Liver (tissue), 3 donors: ENCODE measurements around the gene MTSS2.

Experiments used
- CTCF ChIP-seq: fragments of 150-350 bp; IDR thresholded peaks from 2 replicates; pipeline ENCODE4 v1.5.1; 2017; ENCODE audit warnings: improper control_type of control experiment, low read depth, low read length; ENCODE audit not compliant: missing input control
- EGR1 ChIP-seq, 2 donors: IDR thresholded peaks; 2 replicates each; pipeline ENCODE4 v1.6.1; 2016 to 2018; ENCODE audit warnings: antibody characterized with exemption in 2 of 2, low read depth in 2 of 2
- FOXA1 ChIP-seq: IDR thresholded peaks from 2 replicates; pipeline ENCODE4 v1.6.1; 2016; ENCODE audit warnings: antibody characterized with exemption
- GABPA ChIP-seq, 2 donors: IDR thresholded peaks in 1 of 2; conservative IDR thresholded peaks in 1 of 2; 2 replicates each; pipeline ENCODE4 v1.6.1; 2016; ENCODE audit warnings: antibody characterized with exemption in 2 of 2, mild to moderate bottlenecking in 1 of 2, moderate library complexity in 1 of 2
- HNF4A ChIP-seq, 2 donors: conservative IDR thresholded peaks; 2 replicates each; pipeline ENCODE4 v1.6.1; 2016; ENCODE audit warnings: antibody characterized with exemption in 2 of 2, mild to moderate bottlenecking in 2 of 2
- RAD21 ChIP-seq, 2 donors: IDR thresholded peaks; 2 replicates each; pipeline ENCODE4 v1.6.1; 2016; ENCODE audit warnings: antibody characterized with exemption in 2 of 2, mild to moderate bottlenecking in 2 of 2
- REST ChIP-seq: IDR thresholded peaks from 2 replicates; pipeline ENCODE4 v1.6.1; 2016; ENCODE audit warnings: antibody characterized with exemption, mild to moderate bottlenecking
- SP1 ChIP-seq: IDR thresholded peaks from 2 replicates; pipeline ENCODE4 v1.6.1; 2018; ENCODE audit warnings: antibody characterized with exemption, mild to moderate bottlenecking
- TAF1 ChIP-seq: conservative IDR thresholded peaks from 2 replicates; pipeline ENCODE4 v1.6.1; 2016; ENCODE audit warnings: antibody characterized with exemption, mild to moderate bottlenecking
- YY1 ChIP-seq: IDR thresholded peaks from 2 replicates; pipeline ENCODE4 v1.6.1; 2016; ENCODE audit warnings: antibody characterized with exemption, mild to moderate bottlenecking
- TF ChIP-seq, protein P1 (sequence below): IDR thresholded peaks from 2 replicates; pipeline ENCODE4 v1.6.1; 2016; ENCODE audit warnings: antibody characterized with exemption
- TF ChIP-seq, protein P2 (sequence below): IDR thresholded peaks from 2 replicates; pipeline ENCODE4 v1.6.1; 2016; ENCODE audit warnings: antibody characterized with exemption
- donor health status: healthy.
- donor health status: healthy.

DNA sequence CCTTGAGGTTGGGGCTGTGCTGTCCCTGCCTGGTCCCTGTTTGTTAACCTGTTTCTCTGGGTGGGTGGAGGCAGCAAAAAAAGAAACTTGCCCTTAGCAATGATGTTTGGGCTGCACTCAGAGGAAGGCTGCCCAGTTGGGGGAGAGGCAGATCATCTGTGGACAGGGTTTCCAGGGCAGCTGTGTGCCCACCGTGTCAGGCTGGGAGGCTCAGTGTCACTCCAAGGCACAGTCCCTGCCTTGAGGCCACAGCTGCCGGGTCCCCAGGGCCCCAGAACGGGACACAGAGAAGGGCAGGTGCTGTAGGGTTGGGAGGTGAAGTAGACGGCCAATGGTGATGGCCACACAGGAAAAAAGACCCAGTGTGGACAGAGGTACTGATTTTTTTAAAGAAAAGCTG, 35.6 kb downstream of the MTSS2 start:
- TF ChIP-seq CTCF (no peak), REST (no peak), TAF1 (no peak), GABPA (IDR thresholded peaks at IDR 0.05 in 1 of 2, conservative IDR thresholded peaks at IDR 0.05 in 1 of 2) (no peak), SP1 (no peak), YY1 (no peak), EGR1 (IDR thresholded peaks at IDR 0.05; ENCODE audit: low read depth in 2 of 2) (no peak), FOXA1 (no peak), RAD21 (IDR thresholded peaks at IDR 0.05) (no peak), HNF4A (conservative IDR thresholded peaks at IDR 0.05) (no peak)
- TF ChIP-seq, protein P1, sequence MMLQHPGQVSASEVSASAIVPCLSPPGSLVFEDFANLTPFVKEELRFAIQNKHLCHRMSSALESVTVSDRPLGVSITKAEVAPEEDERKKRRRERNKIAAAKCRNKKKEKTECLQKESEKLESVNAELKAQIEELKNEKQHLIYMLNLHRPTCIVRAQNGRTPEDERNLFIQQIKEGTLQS = no peak
- TF ChIP-seq, protein P2, sequence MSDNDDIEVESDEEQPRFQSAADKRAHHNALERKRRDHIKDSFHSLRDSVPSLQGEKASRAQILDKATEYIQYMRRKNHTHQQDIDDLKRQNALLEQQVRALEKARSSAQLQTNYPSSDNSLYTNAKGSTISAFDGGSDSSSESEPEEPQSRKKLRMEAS = no peak
